ENCODE data around the gene ITGB5.
"Not testable (repeated sequence)": the region's sequence is repeated elsewhere in the genome, so short reads cannot be mapped to it uniquely, and the experiment has no call there.

The ITGB5 gene

DNA sequence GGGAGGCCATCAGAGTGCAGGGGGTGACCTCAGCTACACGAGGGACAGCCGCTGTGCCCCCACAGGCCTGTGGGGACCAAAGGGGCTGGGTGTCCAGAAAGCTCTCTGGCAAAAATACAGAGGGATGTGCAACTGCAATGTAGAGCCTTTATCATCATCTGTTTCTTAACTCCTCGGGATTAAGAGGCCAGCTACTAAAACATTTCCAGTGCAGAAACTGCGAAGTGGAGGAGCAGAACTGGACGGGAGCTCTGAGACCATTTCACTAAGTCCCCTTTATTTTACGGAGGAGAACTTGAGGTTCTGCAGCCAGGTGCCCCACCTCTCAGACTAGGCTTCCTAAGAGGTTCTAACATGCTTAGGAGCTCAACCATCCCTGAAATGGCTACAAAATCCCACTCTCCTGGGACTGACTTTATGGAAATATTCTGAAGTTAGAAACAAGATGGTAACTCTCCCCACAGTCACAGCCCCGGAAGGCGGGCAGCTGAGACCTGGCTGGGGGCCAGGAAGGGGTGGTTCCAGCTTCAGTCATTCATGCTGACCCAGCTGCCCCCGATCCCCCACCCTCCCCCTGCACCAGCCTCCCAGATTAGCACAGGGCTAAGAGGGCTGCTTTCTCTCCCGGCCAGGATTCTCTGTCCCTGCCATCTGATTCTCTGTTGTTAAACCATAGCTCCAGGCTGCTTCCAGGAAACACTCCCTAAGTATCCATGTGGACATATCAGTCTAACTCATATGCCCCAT is 116.7 kb downstream of the ITGB5 start:
- DNase-seq (ENCODE audit: low spot score), result no peak

- no peak for DNase-seq (ENCODE audit: low spot score)
Observed at GRCh38 chr3:124769462-124769861, 117.7 kb downstream of the ITGB5 start.

- no peak for DNase-seq (ENCODE audit: low spot score)
Observed at GRCh38 chr3:124768812-124769211, 118.4 kb downstream of the ITGB5 start.

- DNase-seq (ENCODE audit: low spot score), result no peak
Observed at GRCh38 chr3:124767691-124768090, 119.5 kb downstream of the ITGB5 start.

- no peak for DNase-seq (ENCODE audit: low spot score)
Observed at GRCh38 chr3:124767264-124767663, 119.9 kb downstream of the ITGB5 start.

GRCh38 chr3:124766113-124767095 is 120.8 kb downstream of the ITGB5 start:
- DNase-seq (ENCODE audit: low spot score), result no peak

DNA sequence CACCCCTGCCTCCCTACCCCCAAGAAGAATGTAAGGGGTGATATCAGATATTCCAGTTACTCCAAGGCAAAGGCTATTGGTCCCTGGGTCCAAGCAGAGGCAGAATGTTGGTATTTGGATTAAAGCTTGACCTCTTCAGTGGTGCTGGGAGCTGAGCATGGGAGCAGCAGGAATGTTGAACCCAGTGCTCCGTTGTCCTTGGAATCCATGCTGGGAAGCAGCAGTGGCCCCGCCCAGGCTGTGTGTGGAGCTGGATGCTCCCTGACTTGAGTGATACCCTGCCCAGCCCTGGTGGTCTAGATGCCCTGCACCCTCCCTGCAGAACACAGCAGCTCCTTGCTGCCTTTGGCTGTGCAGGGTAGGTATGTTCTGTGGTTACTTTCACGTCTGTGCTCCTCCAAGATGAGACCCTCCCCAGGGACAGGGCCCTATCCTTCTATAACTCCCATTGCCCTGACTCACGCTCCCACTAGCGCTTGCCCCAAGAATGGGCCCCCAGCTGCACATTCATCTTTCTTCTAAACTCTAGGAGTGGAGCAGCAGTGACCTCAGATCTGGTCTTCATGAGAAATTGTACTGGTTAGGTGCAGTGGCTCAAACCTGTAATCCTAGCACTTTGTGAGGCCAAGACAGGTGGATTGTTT is 121.8 kb downstream of the ITGB5 start:
- no peak for DNase-seq (ENCODE audit: low spot score)

DNA sequence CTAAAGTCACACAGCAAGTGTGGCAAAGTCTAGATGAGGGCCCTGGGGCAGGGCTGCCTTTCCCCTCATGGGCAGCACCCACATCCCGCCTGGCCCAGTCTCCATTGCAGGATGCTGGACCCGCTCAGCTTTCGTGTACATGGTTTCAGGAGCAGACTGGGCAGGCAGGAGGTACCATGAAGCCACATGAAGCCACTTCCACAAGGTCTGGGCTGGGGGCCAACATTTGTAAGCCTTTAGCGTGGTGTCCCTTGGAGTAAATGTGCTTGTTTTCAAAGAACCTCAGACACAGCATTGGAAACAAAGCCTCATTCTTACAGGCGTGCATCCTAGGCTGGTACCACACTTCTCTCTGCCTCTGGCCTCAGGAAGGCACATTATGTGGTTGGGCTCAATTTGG is 122.4 kb downstream of the ITGB5 start:
- DNase-seq (ENCODE audit: low spot score), result no peak

DNA sequence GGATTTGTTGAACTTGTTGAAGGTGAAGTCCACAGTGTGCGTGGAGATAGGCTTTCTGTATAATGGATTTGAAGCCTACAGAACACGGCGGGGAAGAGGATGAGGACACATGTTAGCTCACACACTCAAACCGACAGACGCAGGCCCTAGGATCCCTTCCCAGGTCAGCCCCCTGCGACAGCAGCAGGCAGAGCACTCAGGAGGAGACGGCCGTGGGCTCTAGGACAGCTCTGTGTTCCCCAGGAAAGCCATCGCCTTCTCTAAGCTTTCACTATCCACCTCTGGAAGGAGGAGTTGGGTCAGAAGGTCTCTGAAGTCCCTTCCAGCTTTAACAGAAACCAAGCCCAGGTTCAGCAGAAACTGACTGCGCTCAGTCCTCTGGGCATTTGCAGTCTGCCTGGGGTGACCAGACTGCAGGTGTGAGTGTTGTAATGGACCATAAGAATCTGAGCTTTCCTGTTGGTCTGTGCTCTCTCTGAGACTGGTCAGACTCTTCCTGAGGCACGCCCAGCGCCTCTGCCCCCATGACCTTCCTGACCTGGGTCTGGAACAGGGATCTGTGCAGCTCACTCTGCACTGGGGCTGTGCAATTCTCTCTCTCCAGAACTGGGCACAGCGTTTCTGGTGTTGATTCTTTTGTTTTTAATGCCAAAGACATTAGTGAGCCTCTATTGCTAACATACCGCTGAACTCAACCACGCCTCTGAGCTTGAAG is 123.4 kb downstream of the ITGB5 start:
- DNase-seq (ENCODE audit: low spot score), result no peak

DNA sequence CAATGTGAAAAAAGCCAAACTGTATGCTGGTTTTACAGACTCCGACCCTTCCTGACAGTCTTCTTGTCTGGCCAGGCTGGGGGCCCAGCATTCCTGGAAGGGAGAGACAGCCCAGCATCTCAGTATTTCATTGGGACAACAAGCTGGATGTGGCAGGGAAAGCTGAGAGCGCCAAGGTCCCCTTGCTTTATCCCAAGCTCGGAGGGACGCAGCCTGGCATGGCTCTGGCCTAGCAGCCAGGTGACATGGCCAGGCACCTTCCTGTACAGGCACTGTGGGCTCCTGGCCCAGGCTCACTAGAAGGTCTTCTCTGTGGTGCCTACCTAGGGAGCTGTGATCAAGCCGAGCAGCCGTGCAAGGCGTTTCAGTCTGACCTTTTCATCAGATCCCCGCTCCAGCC is 124.0 kb downstream of the ITGB5 start:
- DNase-seq (ENCODE audit: low spot score), result no peak

DNA sequence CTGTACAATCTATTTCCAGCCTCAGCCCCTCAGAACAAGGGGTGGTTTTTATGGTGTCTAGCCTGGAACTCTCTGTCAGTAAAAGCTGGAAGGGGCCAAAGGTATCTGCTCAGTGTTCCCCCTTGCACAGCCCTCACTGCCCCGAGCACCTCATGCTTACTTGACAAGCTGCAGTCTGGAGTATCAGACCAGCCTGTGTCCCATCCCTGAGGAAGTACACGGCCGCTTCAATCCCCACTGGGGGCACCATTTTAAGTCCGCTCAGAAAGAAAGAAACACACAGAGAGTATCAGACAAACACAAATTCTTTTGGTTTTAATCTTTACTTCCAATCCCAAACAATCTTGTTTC is 124.5 kb downstream of the ITGB5 start:
- no peak for DNase-seq (ENCODE audit: low spot score)

GRCh38 chr3:124761935-124762660 is 125.1 kb downstream of the ITGB5 start:
- DNase-seq (ENCODE audit: low spot score), result no peak

DNA sequence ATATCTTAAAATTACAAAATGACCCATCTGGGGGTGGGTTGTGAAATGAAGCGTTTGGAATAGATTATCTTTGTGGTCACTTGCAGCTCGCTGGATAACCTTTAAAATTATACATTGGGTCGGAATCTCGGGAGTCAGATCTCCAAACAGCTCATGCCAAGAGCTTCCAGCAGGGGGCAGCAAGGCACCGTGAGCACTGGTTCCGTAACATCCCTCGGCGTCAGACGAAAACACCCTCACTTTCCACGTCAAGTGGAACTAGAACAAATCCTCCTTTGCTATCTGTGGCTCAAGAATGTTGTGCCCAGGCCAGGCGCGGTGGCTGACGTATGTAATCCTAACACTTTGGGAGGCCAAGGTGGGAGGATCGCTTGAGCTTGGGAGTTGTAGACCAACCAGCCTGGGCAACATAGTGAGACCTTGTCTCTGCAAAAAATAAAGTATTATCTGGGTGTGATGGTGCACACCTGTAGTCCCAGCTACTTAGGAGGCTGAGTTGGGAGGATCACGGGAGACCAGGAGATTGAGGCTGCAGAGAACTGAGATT is 125.8 kb downstream of the ITGB5 start:
- DNase-seq (ENCODE audit: low spot score), result peak; percentile 73

- no peak for DNase-seq (ENCODE audit: low spot score)
Observed at GRCh38 chr3:124760601-124761000, 126.6 kb downstream of the ITGB5 start.

- no peak for DNase-seq (ENCODE audit: low spot score)
Observed at GRCh38 chr3:124759666-124760401, 127.3 kb downstream of the ITGB5 start.

- DNase-seq (ENCODE audit: low spot score), result no peak
Observed at GRCh38 chr3:124758851-124759635, 128.1 kb downstream of the ITGB5 start.

DNA sequence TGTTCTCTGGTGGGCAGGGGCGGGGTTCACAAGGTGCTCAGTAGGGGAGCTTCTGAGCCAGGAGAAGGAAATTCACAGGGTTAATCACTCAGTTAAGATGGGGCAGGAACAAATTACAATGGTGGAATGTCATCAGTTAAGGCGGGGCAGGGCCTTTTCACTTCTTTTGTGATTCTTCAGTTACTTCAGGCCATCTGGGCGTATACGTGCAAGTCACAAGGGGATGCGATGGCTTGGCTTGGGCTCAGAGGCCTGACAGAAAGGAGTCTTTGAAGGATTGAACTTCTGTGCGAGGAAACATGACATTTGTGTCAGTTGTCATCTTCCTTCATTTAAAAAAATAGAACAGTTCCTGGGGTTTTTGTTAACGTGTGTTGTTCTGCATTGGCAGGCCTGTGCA is 129.2 kb downstream of the ITGB5 start:
- not testable (repeated sequence) for DNase-seq (ENCODE audit: low spot score)

- DNase-seq (ENCODE audit: low spot score), result no peak
Observed at GRCh38 chr3:124752051-124752450, 135.1 kb downstream of the ITGB5 start.

GRCh38 chr3:124751501-124751900 is 135.7 kb downstream of the ITGB5 start:
- DNase-seq (ENCODE audit: low spot score), result no peak

DNA sequence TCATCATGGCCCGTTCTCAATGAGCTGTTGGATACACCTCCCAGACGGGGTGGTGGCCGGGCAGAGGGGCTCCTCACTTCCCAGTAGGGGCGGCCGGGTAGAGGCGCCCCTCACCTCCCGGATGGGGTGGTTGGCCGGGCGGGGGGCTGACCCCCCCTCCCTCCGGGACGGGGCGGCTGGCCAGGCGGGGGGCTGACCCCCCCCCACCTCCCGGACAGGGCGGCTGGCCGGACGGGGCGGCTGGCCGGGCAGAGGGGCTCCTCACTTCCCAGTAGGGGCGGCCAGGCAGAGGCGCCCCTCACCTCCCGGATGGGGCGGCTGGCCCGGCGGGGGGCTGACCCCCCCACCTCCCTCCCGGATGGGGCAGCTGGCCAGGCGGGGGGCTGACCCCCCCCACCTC is 137.3 kb downstream of the ITGB5 start:
- DNase-seq (ENCODE audit: low spot score), result not testable (repeated sequence)
